Fibroblast of mammary gland (primary cell): ENCODE results near the gene CENPM.

Experiments
- DNase-seq: peaks from one replicate; pipeline ENCODE4 v3.0.0-alpha.2; 2010; ENCODE audit warnings: low read depth
- H3K4me3 ChIP-seq: 2 replicates; pipeline ENCODE4 v1.5.1; 2011; ENCODE audit warnings: low read depth, mild to moderate bottlenecking, low read length, moderate library complexity; ENCODE audit not compliant: control insufficient read depth
- CTCF ChIP-seq: conservative IDR thresholded peaks from 2 replicates; pipeline ENCODE4 v1.5.1; 2011; ENCODE audit warnings: low read depth, low read length, inconsistent platforms; ENCODE audit not compliant: control insufficient read depth, insufficient read depth

Gene CENPM

GRCh38 chr22:41983513-41984405 lies 36.8 kb upstream of the CENPM start:
- no peak overlapping the region for H3K4me3 ChIP-seq
- peak; percentile 54 for DNase-seq
- no peak for TF ChIP-seq CTCF

- no peak for TF ChIP-seq CTCF
- DNase-seq, result no peak
- H3K4me3 ChIP-seq, result no peak overlapping the region
Observed at GRCh38 chr22:41982865-41983264, 35.9 kb upstream of the CENPM start.

- H3K4me3 ChIP-seq, result no peak overlapping the region
- DNase-seq, result no peak
Observed at GRCh38 chr22:41979423-41980250, 32.7 kb upstream of the CENPM start.

GRCh38 chr22:41978732-41979131 lies 31.8 kb upstream of the CENPM start:
- H3K4me3 ChIP-seq, result no peak overlapping the region
- no peak for TF ChIP-seq CTCF
- DNase-seq, result no peak

More at GRCh38 chr22:41979423-41980250, 32.7 kb upstream of the CENPM start:
- no peak for TF ChIP-seq CTCF

GRCh38 chr22:41976961-41977566 lies 30.1 kb upstream of the CENPM start:
- no peak for TF ChIP-seq CTCF
- H3K4me3 ChIP-seq, result no peak overlapping the region
- no peak for DNase-seq

GRCh38 chr22:41976070-41976901 lies 29.3 kb upstream of the CENPM start:
- no peak overlapping the region for H3K4me3 ChIP-seq
- TF ChIP-seq CTCF, result no peak
- no peak for DNase-seq
